CD14-positive monocyte (primary cell): ENCODE results near the gene FOXI2. TPM values are rescaled to one million over a fixed set of nuclear protein-coding genes. Genes with fewer than 3 reads are reported as not detected.

Experiments used
- DNase-seq, 3 donors: peaks; one replicate each; pipeline ENCODE4 v3.0.0-alpha.2; 2011 to 2022
- H2AFZ ChIP-seq: 2 replicates; pipeline ENCODE4 v1.6.0; 2012; ENCODE audit warnings: mild to moderate bottlenecking, low read depth, low read length, inconsistent platforms; ENCODE audit not compliant: insufficient read depth, poor library complexity, severe bottlenecking
- H3K27ac ChIP-seq, 2 donors: 1 replicate in 1 of 2; 2 replicates in 1 of 2; pipeline ENCODE4 v1.5.1; 2012 to 2013; ENCODE audit warnings: low read length in 2 of 2, control low read depth in 1 of 2, inconsistent platforms in 1 of 2, low read depth in 1 of 2, mild to moderate bottlenecking in 1 of 2
- H3K27me3 ChIP-seq, 2 donors: one replicate each; pipeline versions ENCODE4 v1.6.0 to v1.6.1; 2011 to 2013; ENCODE audit warnings: low read length in 2 of 2; ENCODE audit not compliant: control insufficient read depth in 2 of 2, insufficient read depth in 2 of 2
- H3K36me3 ChIP-seq, 2 donors: replicated peaks in 1 of 2; 1 replicate in 1 of 2; 2 replicates in 1 of 2; pipeline versions ENCODE4 v1.5.1 to v1.6.1; 2012 to 2013; ENCODE audit warnings: low read length in 2 of 2, control low read depth in 1 of 2, inconsistent platforms in 1 of 2, mild to moderate bottlenecking in 1 of 2; ENCODE audit not compliant: insufficient read depth in 2 of 2, control insufficient read depth in 1 of 2
- H3K4me1 ChIP-seq, 2 donors: 1 replicate in 1 of 2; 2 replicates in 1 of 2; pipeline versions ENCODE4 v1.5.1 to v1.6.1; 2012 to 2013; ENCODE audit warnings: low read length in 2 of 2, control low read depth in 1 of 2, inconsistent platforms in 1 of 2, mild to moderate bottlenecking in 1 of 2, moderate library complexity in 1 of 2; ENCODE audit not compliant: insufficient read depth in 2 of 2, control insufficient read depth in 1 of 2
- H3K4me2 ChIP-seq: replicated peaks from 2 replicates; pipeline ENCODE3; 2012; ENCODE audit warnings: low read length, moderate library complexity, mild to moderate bottlenecking; ENCODE audit not compliant: poor library complexity, severe bottlenecking; ENCODE audit errors: extremely low read depth
- H3K4me3 ChIP-seq, 3 experiments: fragments of 200-600 bp in 1 of 3; sonication (generic) in 1 of 3; replicated peaks in 1 of 3; 1 replicate in 2 of 3; 2 replicates in 1 of 3; pipeline ENCODE4 v1.5.1; 2011 to 2013; ENCODE audit warnings: low read length in 3 of 3, mild to moderate bottlenecking in 3 of 3, control low read depth in 2 of 3, low read depth in 2 of 3, inconsistent platforms in 1 of 3, moderate library complexity in 1 of 3
- H3K79me2 ChIP-seq: 2 replicates; pipeline ENCODE4 v1.6.0; 2012; ENCODE audit warnings: mild to moderate bottlenecking, control low read depth, inconsistent platforms, low read length, moderate library complexity; ENCODE audit not compliant: insufficient read depth
- H3K9ac ChIP-seq: 2 replicates; pipeline ENCODE4 v1.6.0; 2017; ENCODE audit warnings: low read length, mild to moderate bottlenecking; ENCODE audit not compliant: insufficient read depth, poor library complexity, severe bottlenecking
- H3K9me3 ChIP-seq, 2 donors: replicated peaks in 1 of 2; 1 replicate in 1 of 2; 2 replicates in 1 of 2; pipeline versions ENCODE4 v1.5.1 to v1.6.1; 2012 to 2013; ENCODE audit warnings: low read length in 2 of 2, control low read depth in 1 of 2; ENCODE audit not compliant: control insufficient read depth in 1 of 2, insufficient read depth in 1 of 2
- H4K20me1 ChIP-seq: 2 replicates; pipeline ENCODE4 v1.6.0; 2012; ENCODE audit warnings: mild to moderate bottlenecking, low read length, control low read depth, moderate library complexity; ENCODE audit not compliant: insufficient read depth
- H3K27ac Mint-ChIP-seq, 7 donors: one replicate each; pipeline ENCODE4 v1.8.0; 2020; ENCODE audit warnings: mild to moderate bottlenecking in 7 of 7, mixed read lengths in 7 of 7, moderate library complexity in 6 of 7, inconsistent platforms in 2 of 7
- H3K27me3 Mint-ChIP-seq, 3 donors: one replicate each; pipeline ENCODE4 v1.8.0; 2021 to 2022; ENCODE audit warnings: low read depth in 3 of 3, mild to moderate bottlenecking in 3 of 3, mixed read lengths in 3 of 3, moderate library complexity in 3 of 3, inconsistent platforms in 1 of 3
- H3K36me3 Mint-ChIP-seq, 2 donors: one replicate each; pipeline ENCODE4 v1.8.0; 2020; ENCODE audit warnings: mixed read lengths in 2 of 2, inconsistent platforms in 1 of 2, mild to moderate bottlenecking in 1 of 2
- H3K4me1 Mint-ChIP-seq: one replicate; pipeline ENCODE4 v1.8.0; 2020; ENCODE audit warnings: mild to moderate bottlenecking, mixed read lengths
- H3K4me3 Mint-ChIP-seq, 2 donors: one replicate each; pipeline ENCODE4 v1.8.0; 2020; ENCODE audit warnings: mild to moderate bottlenecking in 2 of 2, mixed read lengths in 2 of 2, moderate library complexity in 1 of 2
- H3K9me3 Mint-ChIP-seq, 7 donors: one replicate each; pipeline ENCODE4 v1.8.0; 2020 to 2022; ENCODE audit warnings: mixed read lengths in 7 of 7, mild to moderate bottlenecking in 6 of 7, moderate library complexity in 6 of 7, inconsistent platforms in 2 of 7
- WGBS: methylation state at CpG from one replicate; pipeline ENCODE4 v1.1.5; 2013; ENCODE audit warnings: missing lambda C conversion rate; ENCODE audit not compliant: insufficient coverage; 5-methylcytosine and 5-hydroxymethylcytosine counted together
- intact Hi-C, 2 donors: fragments of 100-400 bp; cut with micrococcal nuclease; formaldehyde crosslinking; loops; one replicate each; pipeline versions ENCODE4 v1.15.0 to v1.15.1; 2023
- polyA plus RNA-seq, 3 donors: library from polyadenylated mRNA; depleted of rRNA in 1 of 3; unstranded in 2 of 3; stranded (reverse) in 1 of 3; fragments of 300-500 nt in 2 of 3; fragments of >200 nt in 1 of 3; fragmentation: Illumina TruSeq in 2 of 3; gene quantifications; 1 replicate in 2 of 3; 2 replicates in 1 of 3; pipeline ENCODE4 v1.2.3, GENCODE V29; 2012 to 2021
- TF ChIP-seq, protein P1 (sequence below): fragments of 200-600 bp; IDR thresholded peaks from one replicate; pipeline ENCODE4 v1.8.0; 2022; ENCODE audit warnings: antibody characterized with exemption, mild to moderate bottlenecking

The FOXI2 gene
- polyA plus RNA-seq, 3 donors = not detected

DNA sequence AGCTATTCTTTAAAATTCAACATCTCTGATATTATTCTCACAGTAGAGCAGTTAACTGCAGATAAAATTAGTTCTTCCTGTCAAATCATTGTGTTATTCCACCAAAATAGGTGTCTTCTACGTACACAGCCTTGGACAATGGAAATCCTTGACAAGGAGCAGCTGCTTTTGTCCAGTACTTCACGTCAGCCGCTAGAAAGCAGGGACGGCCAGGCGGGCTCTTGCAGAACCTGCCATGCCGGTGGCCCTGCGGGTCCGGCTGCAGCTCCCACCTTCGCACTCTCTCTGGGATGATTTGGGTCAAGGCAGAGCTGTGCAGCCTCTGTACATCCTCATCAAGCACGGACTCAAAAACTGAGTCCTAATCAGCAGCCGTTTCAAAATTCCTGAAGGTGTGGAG lies 2.2 kb upstream of the FOXI2 start:
- peaks cover 0 to 10% (median 7%) of the 10 kb centered on the region in 7 donors for H3K9me3 Mint-ChIP-seq
- Histone ChIP-seq H3K79me2 (no peaks in the 10 kb centered on the region), H3K36me3 (no peaks in the 10 kb centered on the region), H3K27ac (no peak overlapping the region), H3K9ac (no peak overlapping the region), H3K27me3 (peaks cover 14 to 55% of the 10 kb centered on the region in 2 donors), H3K4me1 (no peaks in the 10 kb centered on the region), H3K4me2 (no peak overlapping the region), H2AFZ (no peak overlapping the region), H4K20me1 (no peaks in the 10 kb centered on the region), H3K4me3 (no peak overlapping the region), H3K9me3 (peaks cover 0 to 3% of the 10 kb centered on the region in 2 donors)
- peaks cover 2% of the 10 kb centered on the region for H3K4me1 Mint-ChIP-seq
- intact Hi-C loops = no loop called here
- H3K27ac Mint-ChIP-seq = no peak overlapping the region
- peaks cover 45 to 74% (median 48%) of the 10 kb centered on the region in 3 donors for H3K27me3 Mint-ChIP-seq
- no peak for DNase-seq
- no peaks in the 10 kb centered on the region for H3K36me3 Mint-ChIP-seq
- TF ChIP-seq, protein P1, sequence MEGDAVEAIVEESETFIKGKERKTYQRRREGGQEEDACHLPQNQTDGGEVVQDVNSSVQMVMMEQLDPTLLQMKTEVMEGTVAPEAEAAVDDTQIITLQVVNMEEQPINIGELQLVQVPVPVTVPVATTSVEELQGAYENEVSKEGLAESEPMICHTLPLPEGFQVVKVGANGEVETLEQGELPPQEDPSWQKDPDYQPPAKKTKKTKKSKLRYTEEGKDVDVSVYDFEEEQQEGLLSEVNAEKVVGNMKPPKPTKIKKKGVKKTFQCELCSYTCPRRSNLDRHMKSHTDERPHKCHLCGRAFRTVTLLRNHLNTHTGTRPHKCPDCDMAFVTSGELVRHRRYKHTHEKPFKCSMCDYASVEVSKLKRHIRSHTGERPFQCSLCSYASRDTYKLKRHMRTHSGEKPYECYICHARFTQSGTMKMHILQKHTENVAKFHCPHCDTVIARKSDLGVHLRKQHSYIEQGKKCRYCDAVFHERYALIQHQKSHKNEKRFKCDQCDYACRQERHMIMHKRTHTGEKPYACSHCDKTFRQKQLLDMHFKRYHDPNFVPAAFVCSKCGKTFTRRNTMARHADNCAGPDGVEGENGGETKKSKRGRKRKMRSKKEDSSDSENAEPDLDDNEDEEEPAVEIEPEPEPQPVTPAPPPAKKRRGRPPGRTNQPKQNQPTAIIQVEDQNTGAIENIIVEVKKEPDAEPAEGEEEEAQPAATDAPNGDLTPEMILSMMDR = no peak
- 52% methylated on average over 10 of the region's 11 CpGs for WGBS
- H3K4me3 Mint-ChIP-seq = peak overlapping the region in 1 of 2 donors; percentile 78

DNA sequence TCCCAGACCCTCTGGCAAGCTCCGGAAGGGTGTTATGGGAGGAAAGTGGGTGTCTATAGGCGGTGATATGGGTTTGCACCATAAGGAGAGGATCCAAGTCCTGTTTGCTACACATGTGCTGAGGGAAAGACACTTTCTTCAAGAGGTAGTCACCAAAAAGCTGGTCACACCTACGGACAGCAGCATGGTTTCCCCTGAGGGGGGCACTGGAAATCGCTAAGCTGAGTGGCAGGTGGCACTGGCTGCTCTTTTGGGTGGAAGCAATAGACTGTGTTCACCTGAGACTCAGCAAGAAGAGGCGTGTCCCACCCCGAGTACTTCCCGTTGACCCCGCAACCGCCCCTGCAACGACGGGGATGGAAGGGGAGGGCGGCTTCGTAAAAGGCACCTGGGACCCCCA lies 1.8 kb upstream of the FOXI2 start:
- WGBS = 31% methylated on average over 3 of the region's 13 CpGs

More for the DNA sequence above, 1.8 kb upstream of the FOXI2 start:
- no peaks in the 10 kb centered on the region for H3K79me2 ChIP-seq
- Mint-ChIP-seq H3K27me3 (peaks cover 45 to 76% (median 48%) of the 10 kb centered on the region in 3 donors), H3K4me3 (peak overlapping the region in 1 of 2 donors; percentile 78), H3K9me3 (peaks cover 0 to 12% (median 7%) of the 10 kb centered on the region in 7 donors), H3K4me1 (peaks cover 2% of the 10 kb centered on the region), H3K36me3 (no peaks in the 10 kb centered on the region), H3K27ac (no peak overlapping the region)
- no peak overlapping the region for H3K9ac ChIP-seq
- peaks cover 14 to 55% of the 10 kb centered on the region in 2 donors for H3K27me3 ChIP-seq
- H3K4me1 ChIP-seq = no peaks in the 10 kb centered on the region
- peaks cover 0 to 3% of the 10 kb centered on the region in 2 donors for H3K9me3 ChIP-seq
- no peak for DNase-seq
- intact Hi-C loops = no loop called here
- no peak overlapping the region for H2AFZ ChIP-seq
- TF ChIP-seq, protein P1 = no peak
- H3K4me3 ChIP-seq = no peak overlapping the region
- H3K4me2 ChIP-seq = no peak overlapping the region
- no peaks in the 10 kb centered on the region for H3K36me3 ChIP-seq
- H3K27ac ChIP-seq = no peak overlapping the region
- H4K20me1 ChIP-seq = no peaks in the 10 kb centered on the region
